HG02885 (cell line): Measurements from ENCODE around the gene PHACTR1.
"Not testable (repeated sequence)": the region's sequence is repeated elsewhere in the genome, so short reads cannot be mapped to it uniquely, and the experiment has no call there.

ENCODE experiments used
- ATAC-seq: cut with Tn5 transposase; IDR thresholded peaks from one replicate; pipeline ENCODE4 v1.9.1; 2021; ENCODE audit warnings: mild to moderate bottlenecking; ENCODE audit not compliant: unreplicated experiment, poor library complexity

Gene PHACTR1

DNA sequence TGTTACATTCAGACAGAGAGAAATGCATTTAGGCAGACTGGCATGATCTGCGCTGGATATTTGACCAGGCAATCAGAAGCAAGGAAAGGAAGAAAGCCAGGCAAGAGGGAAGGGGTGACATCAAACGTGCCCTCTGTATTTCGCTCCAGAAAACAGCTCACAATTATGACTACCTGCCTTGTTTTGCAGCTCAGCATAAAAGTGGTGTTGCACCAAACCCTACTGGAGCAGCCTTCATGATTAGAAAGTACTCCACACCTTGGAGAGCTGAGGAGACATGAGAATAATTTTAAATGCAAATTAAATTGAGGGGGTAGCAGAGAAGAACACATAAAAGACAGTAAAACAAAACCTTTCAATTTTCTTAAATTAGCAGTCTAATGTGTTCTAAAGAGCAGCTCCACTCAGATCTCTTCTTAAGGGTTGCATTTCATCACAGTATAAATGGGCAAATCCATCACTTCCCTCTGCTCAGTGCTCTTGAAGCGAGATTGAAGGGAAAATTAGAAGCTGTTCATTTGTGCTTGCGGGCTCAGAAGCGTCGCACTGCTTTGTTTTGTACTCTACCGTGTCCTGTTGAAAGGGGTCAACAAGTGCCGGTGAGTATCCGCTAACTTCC, at the start of gene PHACTR1:
Gene PHACTR1 (plus strand): TSS at position 470 of the 619 bp plus-strand sequence.
- ATAC-seq = no peak

GRCh38 chr6:12666886-12667285, 49.7 kb upstream of the PHACTR1 start:
- ATAC-seq = no peak

DNA sequence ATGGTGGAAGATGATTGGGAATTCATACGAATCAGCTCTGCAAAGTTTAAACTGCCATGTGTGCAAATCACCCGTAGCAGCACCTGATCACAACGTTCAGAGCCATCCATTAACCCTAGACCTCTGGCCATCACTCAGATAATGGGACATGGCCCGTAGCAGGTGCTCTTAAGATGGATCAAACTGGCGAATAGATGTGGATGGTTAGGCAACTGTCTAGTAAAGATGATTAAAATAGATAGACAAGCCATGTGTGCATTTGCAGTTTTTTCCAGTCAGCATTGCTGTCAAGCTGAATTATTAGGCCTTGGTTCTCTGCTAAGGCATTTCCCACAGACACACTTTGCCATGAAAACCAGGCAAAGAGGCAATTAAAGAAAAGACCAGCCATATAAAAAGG, 40.6 kb upstream of the PHACTR1 start:
- no peak for ATAC-seq

GRCh38 chr6:12679341-12679740, 37.2 kb upstream of the PHACTR1 start:
- no peak for ATAC-seq

DNA sequence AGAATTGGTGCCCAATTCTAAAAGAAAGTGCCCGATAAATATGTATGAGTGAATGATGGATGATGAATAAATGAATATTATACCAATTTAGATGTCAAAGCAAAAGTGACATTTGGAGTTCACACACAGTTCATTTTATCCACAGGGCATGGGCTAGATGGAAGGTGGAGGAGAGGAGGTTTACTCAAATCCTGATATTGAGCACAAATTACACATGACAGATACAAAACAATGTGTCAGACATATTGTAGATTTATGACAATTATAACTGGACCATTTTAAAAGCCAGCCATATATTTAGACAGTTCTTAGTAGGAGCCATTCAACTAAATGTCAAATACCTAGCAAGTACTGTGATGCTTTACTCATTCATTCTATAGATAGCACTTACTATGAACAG, 23.4 kb upstream of the PHACTR1 start:
- ATAC-seq = no peak

DNA sequence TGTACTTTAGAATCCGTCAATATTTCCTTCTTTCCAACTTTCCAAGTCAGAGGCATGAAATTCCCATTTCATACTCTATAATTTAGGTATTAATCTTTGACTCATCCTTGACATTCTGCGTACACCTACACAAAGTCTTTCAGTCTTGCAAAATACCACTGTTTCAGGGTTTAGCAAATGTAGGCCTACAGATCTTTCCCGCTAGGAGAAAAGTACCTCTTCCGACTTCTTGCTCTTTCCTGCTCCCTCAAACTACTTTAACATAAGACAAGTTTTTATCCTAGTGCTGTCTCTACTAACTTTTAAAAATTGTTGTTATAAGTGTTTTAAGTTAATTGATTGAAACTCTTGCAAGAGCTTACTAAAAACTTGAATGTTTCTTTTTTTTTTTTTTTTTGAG, 18.3 kb upstream of the PHACTR1 start:
- ATAC-seq = no peak

GRCh38 chr6:12704946-12705345, 11.6 kb upstream of the PHACTR1 start:
- no peak for ATAC-seq

- ATAC-seq = no peak
These were observed 7.5 kb upstream of the PHACTR1 start for GRCh38 chr6:12709116-12709515.

DNA sequence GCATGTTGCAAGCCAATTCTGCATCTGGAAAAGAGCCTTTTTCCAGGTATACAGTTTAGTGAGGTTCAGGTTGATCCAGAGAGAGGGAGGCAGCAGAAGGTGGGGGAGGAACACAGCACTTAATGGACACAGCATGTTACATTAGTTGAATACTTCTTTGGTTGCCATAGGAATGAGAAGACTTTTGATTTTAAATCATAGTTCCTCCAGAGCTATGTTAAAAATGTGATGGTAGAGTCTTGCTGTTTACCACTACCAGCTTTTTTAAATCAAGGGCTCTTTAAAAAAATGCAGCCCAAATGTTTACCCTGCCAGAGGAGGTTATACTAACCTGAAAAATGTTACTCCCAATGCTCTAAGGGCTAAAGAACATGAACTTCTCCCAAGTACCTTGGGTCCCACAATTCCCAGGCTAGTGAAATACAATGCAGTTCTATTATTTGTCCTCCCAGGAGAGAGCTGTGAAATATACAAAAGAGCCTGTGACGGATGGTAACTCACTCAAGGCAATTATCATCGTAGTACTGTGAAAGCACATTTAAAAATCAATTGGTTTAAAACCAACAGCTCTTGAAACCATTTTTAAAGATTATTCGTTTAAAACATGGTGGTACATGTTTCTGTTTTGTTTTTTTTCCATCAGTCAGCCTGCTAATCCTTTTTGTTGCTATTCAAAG, 6.9 kb upstream of the PHACTR1 start:
- no peak for ATAC-seq

GRCh38 chr6:12710921-12711320, 5.6 kb upstream of the PHACTR1 start:
- ATAC-seq = no peak

DNA sequence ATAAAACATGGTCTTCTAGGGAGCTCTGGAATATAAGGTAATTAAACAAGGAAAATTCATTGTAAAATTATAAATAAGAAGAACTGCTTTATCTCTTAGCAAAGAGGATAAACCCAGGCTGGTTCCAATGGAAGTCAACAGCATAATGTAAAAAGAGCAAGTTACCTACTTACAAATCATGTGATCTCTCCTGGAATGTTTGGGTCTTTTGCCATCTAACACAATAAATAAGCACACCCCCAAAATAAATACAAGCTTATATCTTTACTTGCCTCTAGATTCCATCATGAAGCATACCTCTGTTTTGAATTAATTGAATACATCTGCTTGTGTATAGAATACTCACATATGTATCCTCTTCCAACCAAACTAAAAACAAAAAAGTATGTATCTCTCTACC, 2.5 kb upstream of the PHACTR1 start:
- ATAC-seq = no peak

DNA sequence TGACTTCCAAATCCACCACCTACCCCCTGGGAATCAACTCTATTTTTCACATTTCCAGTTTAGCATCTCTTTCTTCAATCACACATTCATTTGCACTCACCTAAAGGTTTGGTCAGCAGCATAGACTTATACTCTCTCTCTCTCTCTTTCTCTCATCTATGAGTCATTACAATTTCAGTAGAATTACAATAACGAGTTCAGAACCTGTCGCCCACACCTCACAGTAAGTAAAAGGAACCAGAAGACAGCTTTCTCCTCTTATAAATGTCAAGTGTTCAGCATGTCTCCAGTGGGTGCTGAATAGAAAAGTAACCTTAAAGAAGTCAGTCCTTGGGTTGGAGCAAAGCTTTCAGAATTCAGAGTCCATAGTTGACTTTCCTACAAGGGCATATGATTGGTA, 1.1 kb upstream of the PHACTR1 start:
- ATAC-seq = no peak

DNA sequence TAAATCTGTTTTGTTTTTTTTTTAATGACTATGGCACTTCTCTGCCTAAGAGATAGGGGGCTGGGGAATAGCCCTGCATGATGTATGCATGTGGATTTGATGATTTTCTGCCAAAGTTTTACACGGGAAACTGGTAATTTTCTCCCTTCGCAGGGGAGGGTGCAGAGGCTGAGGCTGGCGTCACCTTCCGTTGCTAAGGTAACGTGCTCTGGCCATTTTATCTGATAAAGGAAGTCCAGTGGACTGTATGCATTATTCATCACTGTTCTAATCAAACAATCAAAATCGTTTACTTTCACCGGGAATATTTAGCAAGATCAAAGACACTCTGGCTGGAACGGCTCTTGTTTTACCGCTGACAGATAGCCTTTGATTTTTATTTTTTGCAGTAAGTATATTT, 789 bp downstream of the PHACTR1 start:
- ATAC-seq = no peak

- ATAC-seq = no peak
These were observed 1.4 kb downstream of the PHACTR1 start for GRCh38 chr6:12718015-12718414.

DNA sequence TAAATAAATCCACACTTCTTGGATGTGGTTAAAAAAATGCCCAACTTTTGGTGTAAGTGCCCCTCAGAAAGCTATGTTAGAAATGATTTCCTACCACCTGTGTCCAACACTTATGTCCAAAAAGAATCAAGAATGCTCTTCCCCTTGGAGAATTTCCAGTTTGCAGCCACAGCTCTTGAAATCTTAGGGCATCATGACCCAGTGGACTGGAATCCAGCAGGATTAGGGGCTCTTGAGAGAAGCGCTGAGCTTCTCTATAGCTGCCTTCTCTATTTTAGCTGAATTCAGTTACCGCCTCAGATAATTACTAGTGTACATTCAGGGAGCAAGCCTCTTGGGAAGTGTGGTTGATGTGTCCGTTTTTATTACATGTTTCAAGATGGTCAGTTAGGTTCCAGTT, 2.5 kb downstream of the PHACTR1 start:
- ATAC-seq = no peak

- no peak for ATAC-seq
These were observed 3.7 kb downstream of the PHACTR1 start for GRCh38 chr6:12720310-12720709.

GRCh38 chr6:12725263-12725662, 8.7 kb downstream of the PHACTR1 start:
- no peak for ATAC-seq

- no peak for ATAC-seq
These were observed 12.9 kb downstream of the PHACTR1 start for GRCh38 chr6:12729467-12729866.

DNA sequence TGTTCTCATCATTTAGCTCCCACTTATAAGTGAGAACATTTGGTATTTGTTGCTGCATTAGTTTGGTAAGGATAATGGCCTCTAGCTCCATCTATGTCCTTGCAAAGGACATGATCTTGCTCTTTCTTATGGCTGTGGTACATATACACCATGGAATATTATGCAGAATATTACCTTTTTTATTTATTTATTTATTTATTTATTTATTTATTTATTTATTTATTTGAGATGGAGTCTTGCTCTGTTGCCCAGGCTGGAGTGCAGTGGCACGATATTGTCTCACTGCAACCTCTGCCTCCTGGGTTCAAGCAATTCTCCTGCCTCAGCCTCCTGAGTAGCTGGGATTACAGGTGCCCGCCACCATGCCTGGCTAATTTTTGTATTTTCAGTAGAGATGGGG, 14.2 kb downstream of the PHACTR1 start:
- ATAC-seq = not testable (repeated sequence)

DNA sequence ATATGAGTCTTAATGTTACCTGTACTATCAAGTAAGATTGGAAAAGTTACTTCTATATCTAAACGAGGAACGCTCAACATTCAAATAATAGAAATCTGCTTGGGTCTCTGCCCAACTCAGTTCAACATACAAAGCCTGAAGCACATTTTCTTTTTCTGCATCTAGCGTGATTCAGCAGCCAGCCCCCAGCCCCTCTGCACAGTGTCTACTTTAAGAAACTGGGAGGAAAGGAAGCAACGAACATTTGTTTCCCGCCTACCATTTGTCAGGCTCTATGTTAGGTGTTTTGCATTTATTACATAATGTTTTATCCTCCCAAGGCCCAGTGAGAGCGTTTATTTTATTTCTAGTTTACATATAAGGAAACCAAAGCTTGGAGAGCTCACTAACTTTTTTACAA, 17.3 kb downstream of the PHACTR1 start:
- ATAC-seq = no peak

DNA sequence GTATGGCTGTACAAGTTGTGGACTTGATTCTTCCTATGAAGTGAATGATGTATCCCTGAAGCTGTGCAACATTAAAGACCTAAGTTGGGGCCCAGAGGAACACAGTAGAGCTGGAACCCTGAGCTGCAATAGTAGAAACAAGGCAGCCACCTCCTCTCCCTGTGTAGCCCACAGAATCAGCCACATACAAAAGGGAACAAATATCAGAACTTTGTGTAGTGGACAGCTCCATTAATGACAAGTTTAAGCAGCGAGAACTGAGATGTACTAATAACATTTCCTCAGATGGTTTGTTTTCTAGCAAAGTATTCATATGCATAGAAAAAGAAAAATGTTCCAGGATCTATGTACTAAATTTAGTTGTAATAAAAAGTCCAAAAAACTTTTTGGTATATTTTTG, 19.2 kb downstream of the PHACTR1 start:
- no peak for ATAC-seq

GRCh38 chr6:12748411-12748810, 31.8 kb downstream of the PHACTR1 start:
- no peak for ATAC-seq
